Loucy (cell line): ENCODE results near the gene SPINT2.

ENCODE experiments used
- H2AFZ ChIP-seq: fragments of 200-600 bp; sonication (generic); 2 replicates; pipeline ENCODE4 v1.6.0; 2016; ENCODE audit warnings: antibody characterized with exemption, mild to moderate bottlenecking, low read length, moderate library complexity
- H3F3A ChIP-seq: fragments of 200-600 bp; 2 replicates; pipeline ENCODE4 v1.6.0; 2016; ENCODE audit warnings: antibody characterized with exemption, low read depth, mild to moderate bottlenecking
- H3K27me3 ChIP-seq: fragments of 200-600 bp; sonication (generic); 2 replicates; pipeline ENCODE4 v1.6.1; 2014; ENCODE audit warnings: low read length, mild to moderate bottlenecking; ENCODE audit not compliant: insufficient read depth, poor library complexity, severe bottlenecking
- H3K36me3 ChIP-seq: fragments of 200-600 bp; sonication (generic); 2 replicates; pipeline ENCODE4 v1.6.1; 2016; ENCODE audit warnings: low read length; ENCODE audit not compliant: insufficient read depth
- H3K4me1 ChIP-seq: fragments of 200-600 bp; sonication (generic); 2 replicates; pipeline ENCODE4 v1.5.1; 2014; ENCODE audit warnings: low read length, mild to moderate bottlenecking; ENCODE audit not compliant: insufficient read depth, poor library complexity, severe bottlenecking
- H3K4me2 ChIP-seq: fragments of 200-600 bp; sonication (generic); 2 replicates; pipeline ENCODE4 v1.6.0; 2014; ENCODE audit warnings: antibody characterized with exemption, low read length, low read depth, mild to moderate bottlenecking; ENCODE audit not compliant: poor library complexity, severe bottlenecking
- H3K4me3 ChIP-seq: fragments of 200-600 bp; sonication (generic); 2 replicates; pipeline ENCODE4 v1.5.1; 2014; ENCODE audit warnings: low read length, mild to moderate bottlenecking, mixed read lengths; ENCODE audit not compliant: poor library complexity, severe bottlenecking
- H3K79me2 ChIP-seq: fragments of 200-600 bp; sonication (generic); 2 replicates; pipeline ENCODE4 v1.6.1; 2014; ENCODE audit warnings: low read length; ENCODE audit not compliant: insufficient read depth
- H3K9ac ChIP-seq: fragments of 200-600 bp; sonication (generic); 2 replicates; pipeline ENCODE4 v1.6.0; 2014; ENCODE audit warnings: mild to moderate bottlenecking, low read depth, low read length, moderate library complexity; ENCODE audit not compliant: poor library complexity, severe bottlenecking
- H3K9me2 ChIP-seq: fragments of 200-600 bp; sonication (generic); replicated peaks from 2 replicates; pipeline ENCODE4 v1.6.1; 2016; ENCODE audit warnings: low read depth, low read length, mixed read lengths
- H3K9me3 ChIP-seq: fragments of 200-600 bp; sonication (generic); 2 replicates; pipeline ENCODE4 v1.6.1; 2014; ENCODE audit warnings: mild to moderate bottlenecking, antibody characterized with exemption, low read length, low read depth; ENCODE audit not compliant: insufficient read depth
- H4K20me1 ChIP-seq: fragments of 200-600 bp; sonication (generic); 2 replicates; pipeline ENCODE4 v1.6.0; 2014; ENCODE audit warnings: antibody characterized with exemption, low read length, mild to moderate bottlenecking; ENCODE audit not compliant: insufficient read depth, poor library complexity, severe bottlenecking
- EZH2phosphoT487 ChIP-seq: fragments of 200-600 bp; IDR thresholded peaks from 2 replicates; pipeline ENCODE4 v1.6.1; 2018; ENCODE audit warnings: antibody characterized with exemption, mild to moderate bottlenecking, moderate library complexity, borderline replicate concordance
- TF ChIP-seq, protein P1 (sequence below): fragments of 200-600 bp; sonication (generic); conservative IDR thresholded peaks from 2 replicates; pipeline ENCODE4 v1.5.1; 2014; ENCODE audit warnings: mild to moderate bottlenecking, antibody characterized with exemption, low read length

The SPINT2 gene

DNA sequence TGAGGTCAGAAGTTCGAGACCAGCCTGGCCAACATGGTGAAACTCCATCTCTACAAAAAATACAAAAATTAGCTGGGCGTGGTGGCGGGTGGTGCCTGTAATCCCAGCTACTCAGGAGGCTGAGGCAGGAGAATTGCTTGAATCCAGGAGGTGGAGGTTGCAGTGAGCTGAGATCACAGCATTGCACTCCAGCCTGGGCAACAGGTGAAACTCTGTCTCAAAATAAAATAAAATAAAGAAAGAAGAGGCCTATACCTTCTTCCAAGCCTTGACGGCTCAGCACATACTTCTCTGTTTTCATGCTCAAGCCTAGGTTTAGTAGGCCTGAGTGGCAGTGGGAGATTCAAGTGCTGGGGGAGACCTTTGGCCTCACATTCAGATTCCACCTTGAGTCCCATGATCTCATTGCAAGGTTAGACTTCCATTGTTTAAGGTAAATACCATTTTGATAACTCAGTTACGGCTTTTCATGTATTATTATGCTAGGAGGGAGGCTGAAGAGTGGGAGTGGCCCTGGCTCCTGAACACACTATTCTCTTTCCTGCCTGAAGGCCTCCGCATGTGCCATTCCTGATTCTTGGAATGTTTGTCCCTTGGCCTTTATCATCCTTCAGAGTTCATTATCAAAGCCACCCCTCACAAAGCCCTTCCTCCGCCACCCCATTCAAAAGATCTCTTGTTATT is 1.6 kb upstream of the SPINT2 start:
- Histone ChIP-seq H3K9me2 (no peaks in the 10 kb centered on the region), H3K79me2 (peaks cover 29% of the 10 kb centered on the region), H3K27me3 (no peaks in the 10 kb centered on the region), H3K9ac (no peak overlapping the region), H3F3A (peaks cover 11% of the 10 kb centered on the region), H3K9me3 (no peaks in the 10 kb centered on the region), H4K20me1 (peaks cover 17% of the 10 kb centered on the region), H3K4me2 (no peak overlapping the region), H2AFZ (no peak overlapping the region), H3K4me1 (peaks cover 32% of the 10 kb centered on the region), H3K4me3 (no peak overlapping the region), H3K36me3 (no peaks in the 10 kb centered on the region)
- TF ChIP-seq, protein P1, sequence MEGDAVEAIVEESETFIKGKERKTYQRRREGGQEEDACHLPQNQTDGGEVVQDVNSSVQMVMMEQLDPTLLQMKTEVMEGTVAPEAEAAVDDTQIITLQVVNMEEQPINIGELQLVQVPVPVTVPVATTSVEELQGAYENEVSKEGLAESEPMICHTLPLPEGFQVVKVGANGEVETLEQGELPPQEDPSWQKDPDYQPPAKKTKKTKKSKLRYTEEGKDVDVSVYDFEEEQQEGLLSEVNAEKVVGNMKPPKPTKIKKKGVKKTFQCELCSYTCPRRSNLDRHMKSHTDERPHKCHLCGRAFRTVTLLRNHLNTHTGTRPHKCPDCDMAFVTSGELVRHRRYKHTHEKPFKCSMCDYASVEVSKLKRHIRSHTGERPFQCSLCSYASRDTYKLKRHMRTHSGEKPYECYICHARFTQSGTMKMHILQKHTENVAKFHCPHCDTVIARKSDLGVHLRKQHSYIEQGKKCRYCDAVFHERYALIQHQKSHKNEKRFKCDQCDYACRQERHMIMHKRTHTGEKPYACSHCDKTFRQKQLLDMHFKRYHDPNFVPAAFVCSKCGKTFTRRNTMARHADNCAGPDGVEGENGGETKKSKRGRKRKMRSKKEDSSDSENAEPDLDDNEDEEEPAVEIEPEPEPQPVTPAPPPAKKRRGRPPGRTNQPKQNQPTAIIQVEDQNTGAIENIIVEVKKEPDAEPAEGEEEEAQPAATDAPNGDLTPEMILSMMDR = no peak
- TF ChIP-seq EZH2phosphoT487 = no peak

- peak overlapping the region; percentile 88 for H3K4me3 ChIP-seq
- no peak for TF ChIP-seq EZH2phosphoT487
- TF ChIP-seq, protein P1 = no peak
- peaks cover 26% of the 10 kb centered on the region for H4K20me1 ChIP-seq
- H3K9ac ChIP-seq = peak overlapping the region; percentile 98
- H2AFZ ChIP-seq = peak overlapping the region; percentile 97
- no peaks in the 10 kb centered on the region for H3K27me3 ChIP-seq
- H3K9me2 ChIP-seq = no peaks in the 10 kb centered on the region
- no peaks in the 10 kb centered on the region for H3K36me3 ChIP-seq
- H3F3A ChIP-seq = peaks cover 11% of the 10 kb centered on the region
- H3K9me3 ChIP-seq = no peaks in the 10 kb centered on the region
- H3K4me1 ChIP-seq = peaks cover 43% of the 10 kb centered on the region
- H3K4me2 ChIP-seq = peak overlapping the region; percentile 99
- H3K79me2 ChIP-seq = peaks cover 40% of the 10 kb centered on the region
These were observed 486 bp upstream of the SPINT2 start for GRCh38 chr19:38263689-38264485.

GRCh38 chr19:38265213-38265861 is 964 bp downstream of the SPINT2 start:
- Histone ChIP-seq H3K9me3 (no peaks in the 10 kb centered on the region), H3K79me2 (peaks cover 54% of the 10 kb centered on the region), H3K9me2 (no peaks in the 10 kb centered on the region), H3K4me3 (peak overlapping the region; percentile 88), H3K4me1 (peaks cover 52% of the 10 kb centered on the region), H2AFZ (peak overlapping the region; percentile 97), H3K27me3 (no peaks in the 10 kb centered on the region), H3K9ac (peak overlapping the region; percentile 98), H4K20me1 (peaks cover 32% of the 10 kb centered on the region), H3K4me2 (peak overlapping the region; percentile 99), H3F3A (peaks cover 11% of the 10 kb centered on the region), H3K36me3 (no peaks in the 10 kb centered on the region)
- TF ChIP-seq, protein P1 = no peak
- TF ChIP-seq EZH2phosphoT487 = no peak
